ENCODE results near the gene C1GALT1. TPM values are rescaled to one million over a fixed set of nuclear protein-coding genes. Genes with fewer than 3 reads are reported as not detected.

The C1GALT1 gene
- total RNA-seq, 4 donors from 2014 or later, result 17.6 to 38.3 (median 30.8) TPM

- TF ChIP-seq CTCF (IDR thresholded peaks at IDR 0.05), result no peak
These were observed 46.1 kb downstream of the C1GALT1 start for GRCh38 chr7:7228472-7228871.

GRCh38 chr7:7228967-7229366 lies 46.6 kb downstream of the C1GALT1 start:
- ATAC-seq (ENCODE audit: low FRiP score) (no peak), DNase-seq (ENCODE audit: low spot score) (no peak)
- TF ChIP-seq CTCF (IDR thresholded peaks at IDR 0.05), result no peak

More at GRCh38 chr7:7228472-7228871, 46.1 kb downstream of the C1GALT1 start:
- ATAC-seq (ENCODE audit: low FRiP score), result peak; percentile 10
- no peak for DNase-seq (ENCODE audit: low spot score)

GRCh38 chr7:7231000-7231399 lies 48.7 kb downstream of the C1GALT1 start:
- no peak for TF ChIP-seq CTCF (IDR thresholded peaks at IDR 0.05)
- ATAC-seq (ENCODE audit: low FRiP score) (no peak), DNase-seq (ENCODE audit: low spot score) (no peak)

- no peak for ATAC-seq (ENCODE audit: low FRiP score)
- DNase-seq (ENCODE audit: low spot score), result no peak
- TF ChIP-seq CTCF (IDR thresholded peaks at IDR 0.05), result no peak
These were observed 49.5 kb downstream of the C1GALT1 start for GRCh38 chr7:7231865-7232264.

GRCh38 chr7:7235347-7235746 lies 53.0 kb downstream of the C1GALT1 start:
- DNase-seq (ENCODE audit: low spot score), result no peak
- TF ChIP-seq CTCF (IDR thresholded peaks at IDR 0.05), result no peak
- no peak for ATAC-seq (ENCODE audit: low FRiP score)

- TF ChIP-seq CTCF (IDR thresholded peaks at IDR 0.05), result no peak
- no peak for ATAC-seq (ENCODE audit: low FRiP score)
- DNase-seq (ENCODE audit: low spot score), result no peak
These were observed 53.7 kb downstream of the C1GALT1 start for GRCh38 chr7:7236041-7236440.

GRCh38 chr7:7237201-7237977 lies 55.0 kb downstream of the C1GALT1 start:
- DNase-seq (ENCODE audit: low spot score), result no peak
- no peak for ATAC-seq (ENCODE audit: low FRiP score)
- TF ChIP-seq CTCF (IDR thresholded peaks at IDR 0.05), result no peak
